Nephron progenitor cell (in vitro differentiated cells): Measurements from ENCODE around the gene NCF4.

Experiments used
- DNase-seq: peaks from one replicate; pipeline ENCODE4 v3.0.0; 2021
- H3K27ac Mint-ChIP-seq: 2 replicates; pipeline ENCODE4 v1.8.0; 2021; ENCODE audit warnings: mild to moderate bottlenecking, moderate library complexity, mixed read lengths
- H3K27me3 Mint-ChIP-seq: 2 replicates; pipeline ENCODE4 v1.8.0; 2021; ENCODE audit warnings: mild to moderate bottlenecking, low read depth, mixed read lengths; ENCODE audit not compliant: poor library complexity
- H3K36me3 Mint-ChIP-seq: 2 replicates; pipeline ENCODE4 v1.8.0; 2021; ENCODE audit warnings: low read depth, mixed read lengths
- H3K4me1 Mint-ChIP-seq: 2 replicates; pipeline ENCODE4 v1.8.0; 2021; ENCODE audit warnings: mixed read lengths
- H3K4me3 Mint-ChIP-seq: 2 replicates; pipeline ENCODE4 v1.8.0; 2021; ENCODE audit warnings: mild to moderate bottlenecking, moderate library complexity, mixed read lengths
- H3K9me3 Mint-ChIP-seq: 2 replicates; pipeline ENCODE4 v1.8.0; 2021; ENCODE audit warnings: mild to moderate bottlenecking, moderate library complexity, mixed read lengths
- CTCF ChIP-seq: fragments of 200-600 bp; sonication (generic); IDR thresholded peaks from 2 replicates; pipeline ENCODE4 v1.5.0; 2021; ENCODE audit warnings: antibody characterized with exemption

NCF4 gene

GRCh38 chr22:36863979-36864378, 3.2 kb downstream of the NCF4 start:
- H3K27ac Mint-ChIP-seq = no peak overlapping the region
- H3K9me3 Mint-ChIP-seq = peaks cover 4% of the 10 kb centered on the region
- H3K4me3 Mint-ChIP-seq = no peak overlapping the region
- H3K4me1 Mint-ChIP-seq = no peaks in the 10 kb centered on the region
- H3K27me3 Mint-ChIP-seq = peaks cover 43% of the 10 kb centered on the region
- TF ChIP-seq CTCF = no peak
- DNase-seq = no peak
- H3K36me3 Mint-ChIP-seq = no peaks in the 10 kb centered on the region

GRCh38 chr22:36864454-36865215, 3.8 kb downstream of the NCF4 start:
- no peak for TF ChIP-seq CTCF
- Mint-ChIP-seq H3K27me3 (peaks cover 42% of the 10 kb centered on the region), H3K9me3 (peaks cover 4% of the 10 kb centered on the region), H3K36me3 (no peaks in the 10 kb centered on the region), H3K27ac (no peak overlapping the region), H3K4me1 (no peaks in the 10 kb centered on the region), H3K4me3 (no peak overlapping the region)
- DNase-seq = no peak

GRCh38 chr22:36865346-36865745, 4.5 kb downstream of the NCF4 start:
- peak; percentile 56 for DNase-seq

GRCh38 chr22:36867695-36868094, 6.9 kb downstream of the NCF4 start:
- Mint-ChIP-seq H3K4me3 (no peak overlapping the region), H3K9me3 (peaks cover 4% of the 10 kb centered on the region), H3K27me3 (peaks cover 53% of the 10 kb centered on the region), H3K27ac (no peak overlapping the region), H3K4me1 (no peaks in the 10 kb centered on the region), H3K36me3 (no peaks in the 10 kb centered on the region)
- no peak for TF ChIP-seq CTCF
- DNase-seq = no peak

More at GRCh38 chr22:36865346-36865745, 4.5 kb downstream of the NCF4 start:
- Mint-ChIP-seq H3K4me1 (no peaks in the 10 kb centered on the region), H3K27me3 (peaks cover 43% of the 10 kb centered on the region), H3K27ac (no peak overlapping the region), H3K4me3 (no peak overlapping the region), H3K36me3 (no peaks in the 10 kb centered on the region), H3K9me3 (peaks cover 4% of the 10 kb centered on the region)
- TF ChIP-seq CTCF = no peak

- Mint-ChIP-seq H3K27me3 (peaks cover 52% of the 10 kb centered on the region), H3K36me3 (no peaks in the 10 kb centered on the region), H3K27ac (no peak overlapping the region), H3K4me3 (no peak overlapping the region), H3K9me3 (peaks cover 4% of the 10 kb centered on the region), H3K4me1 (no peaks in the 10 kb centered on the region)
- no peak for TF ChIP-seq CTCF
- DNase-seq = no peak
Observed at GRCh38 chr22:36868546-36869181, 7.9 kb downstream of the NCF4 start.

- no peaks in the 10 kb centered on the region for H3K36me3 Mint-ChIP-seq
- peaks cover 47% of the 10 kb centered on the region for H3K27me3 Mint-ChIP-seq
- H3K4me3 Mint-ChIP-seq = no peak overlapping the region
- no peak for TF ChIP-seq CTCF
- H3K27ac Mint-ChIP-seq = no peak overlapping the region
- no peaks in the 10 kb centered on the region for H3K4me1 Mint-ChIP-seq
- no peak for DNase-seq
- H3K9me3 Mint-ChIP-seq = no peaks in the 10 kb centered on the region
Observed at GRCh38 chr22:36870250-36870649, 9.4 kb downstream of the NCF4 start.
